HG03280 (cell line): Measurements from ENCODE around the gene MCU.
"Not testable (repeated sequence)": the region's sequence is repeated elsewhere in the genome, so short reads cannot be mapped to it uniquely, and the experiment has no call there.

ENCODE experiments used
- ATAC-seq: cut with Tn5 transposase; IDR thresholded peaks from one replicate; pipeline ENCODE4 v1.9.1; 2021; ENCODE audit warnings: mild to moderate bottlenecking, moderate library complexity; ENCODE audit not compliant: unreplicated experiment

The MCU gene

GRCh38 chr10:72729528-72729927, 37.6 kb downstream of the MCU start:
- peak; percentile 69 for ATAC-seq

DNA sequence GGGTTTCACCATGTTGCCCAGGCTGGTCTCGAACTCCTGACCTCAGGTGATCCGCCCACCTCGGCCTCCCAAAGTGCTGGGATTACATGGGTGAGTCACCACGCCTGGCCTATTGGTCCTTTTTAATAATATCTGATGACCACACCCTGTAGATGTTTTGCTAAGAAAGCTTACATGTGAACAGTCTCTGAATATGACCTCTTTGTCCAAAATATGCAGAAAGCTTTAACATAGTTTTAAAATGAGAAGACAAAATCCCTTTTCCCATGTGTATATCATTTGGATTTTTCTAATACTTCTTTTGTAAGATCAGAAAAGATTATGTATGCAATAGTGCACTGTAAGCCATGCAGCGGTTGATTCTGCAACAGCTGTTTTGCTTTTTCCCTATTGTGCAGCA, 38.5 kb downstream of the MCU start:
- ATAC-seq, result no peak

DNA sequence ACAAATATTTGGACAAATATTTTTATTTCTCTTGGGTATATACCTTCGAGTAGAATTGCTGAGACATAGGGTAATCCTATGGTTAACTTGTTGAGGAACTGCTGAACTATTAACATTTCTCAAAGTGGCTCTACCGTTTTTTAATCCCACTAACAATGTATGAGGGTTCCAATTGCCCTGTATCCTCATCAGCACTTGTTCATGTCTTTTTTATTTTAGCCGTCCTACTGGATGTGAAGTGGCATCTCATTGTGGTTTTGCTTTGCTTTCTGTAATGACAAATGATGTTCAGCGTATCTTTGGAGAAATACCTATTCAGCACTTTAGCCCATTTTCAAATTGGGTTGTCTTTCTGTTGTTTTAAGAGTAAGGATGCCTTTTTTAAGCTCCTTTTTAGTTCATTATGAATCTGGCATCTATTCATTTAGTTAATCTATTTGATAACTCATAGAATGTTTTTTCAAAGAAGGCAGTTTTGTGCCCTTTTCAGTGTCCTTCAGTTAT, 40.0 kb downstream of the MCU start:
- ATAC-seq, result no peak

DNA sequence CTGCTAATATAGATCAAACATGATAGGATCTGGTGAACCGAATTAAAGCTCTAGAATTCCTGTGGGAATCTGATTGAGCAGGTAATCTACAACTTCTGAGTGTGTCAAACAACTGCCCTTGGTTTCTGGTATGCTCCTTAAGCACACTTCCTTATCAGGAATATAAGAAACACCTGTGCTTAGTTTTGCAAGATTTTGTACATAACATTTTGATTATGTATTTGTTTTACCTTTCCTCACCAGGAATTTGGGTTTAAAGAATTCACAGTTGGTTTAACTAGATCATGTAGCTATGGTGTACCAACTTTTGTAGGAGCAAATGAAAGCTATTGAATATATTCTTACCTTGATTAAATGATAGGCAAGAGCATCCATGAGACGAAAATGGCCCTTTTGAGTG, 40.6 kb downstream of the MCU start:
- ATAC-seq, result no peak

DNA sequence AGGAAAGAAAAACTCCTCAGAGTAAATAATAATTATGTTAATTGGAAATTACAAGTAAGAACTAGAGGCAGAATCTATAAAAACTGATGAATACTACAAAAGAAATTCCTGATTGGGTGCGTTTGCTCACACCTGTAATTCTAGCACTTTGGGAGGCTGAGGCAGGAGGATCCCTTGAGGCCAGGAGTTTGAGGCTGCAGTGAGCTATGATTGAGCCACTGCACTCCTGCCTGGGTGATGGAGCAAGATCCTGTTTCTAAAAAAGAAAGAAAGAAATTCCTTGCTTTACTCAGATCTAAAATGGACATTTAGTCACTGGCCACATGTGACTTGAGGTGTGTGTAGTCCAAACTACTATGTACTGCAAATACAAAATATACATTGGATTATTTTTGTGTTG, 42.0 kb downstream of the MCU start:
- no peak for ATAC-seq

- no peak for ATAC-seq
Measured at GRCh38 chr10:72735288-72735936, 43.5 kb downstream of the MCU start.

DNA sequence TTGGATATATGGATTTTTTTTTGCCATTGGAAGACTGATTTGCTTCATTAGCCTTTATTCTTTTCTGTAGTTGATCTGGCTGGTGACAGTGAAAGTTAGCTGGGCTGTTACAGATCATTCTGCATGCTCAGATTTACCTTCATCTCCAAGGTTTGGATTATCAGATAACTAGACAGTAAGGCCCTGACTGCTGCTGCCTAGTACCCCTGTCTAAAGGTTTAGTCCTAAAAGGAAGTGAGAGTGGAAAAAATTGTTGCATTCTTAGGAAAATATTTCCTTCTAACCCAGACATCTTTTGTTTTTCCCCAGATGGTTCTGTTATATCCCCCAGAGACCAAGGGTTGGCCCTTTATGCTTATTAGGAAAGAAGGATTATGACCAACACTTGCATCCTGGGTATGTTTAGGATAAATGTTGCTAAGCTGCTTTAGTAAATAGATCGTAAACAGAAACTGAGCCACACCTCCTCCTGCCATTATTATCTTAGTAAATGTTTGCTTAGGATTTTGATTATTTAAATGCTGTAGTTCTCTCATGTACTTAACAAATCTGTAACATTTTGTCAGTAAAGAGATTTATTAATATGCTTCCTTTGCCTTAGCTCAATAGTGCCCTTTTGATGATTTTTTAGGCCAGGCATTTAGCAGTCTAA, 44.4 kb downstream of the MCU start:
- no peak for ATAC-seq

DNA sequence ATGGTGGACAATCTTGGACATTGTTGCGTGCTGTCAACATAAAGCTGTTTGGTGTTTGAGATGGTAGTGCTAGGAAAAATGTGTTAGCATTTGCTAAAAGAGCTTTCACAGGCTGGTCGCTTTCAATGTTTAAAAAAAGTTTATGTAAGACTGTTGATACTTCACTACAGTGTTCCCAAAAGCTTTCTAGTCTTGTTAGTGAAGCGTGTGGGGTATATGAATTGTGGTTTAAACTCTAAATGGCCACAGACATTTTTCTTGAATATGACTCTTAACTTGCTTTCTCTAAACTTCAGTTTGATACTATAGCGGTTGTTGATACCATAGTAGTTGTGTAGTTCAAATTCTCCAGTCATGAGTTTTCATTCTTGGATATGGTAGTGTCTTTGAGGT, 44.9 kb downstream of the MCU start:
- ATAC-seq, result no peak

DNA sequence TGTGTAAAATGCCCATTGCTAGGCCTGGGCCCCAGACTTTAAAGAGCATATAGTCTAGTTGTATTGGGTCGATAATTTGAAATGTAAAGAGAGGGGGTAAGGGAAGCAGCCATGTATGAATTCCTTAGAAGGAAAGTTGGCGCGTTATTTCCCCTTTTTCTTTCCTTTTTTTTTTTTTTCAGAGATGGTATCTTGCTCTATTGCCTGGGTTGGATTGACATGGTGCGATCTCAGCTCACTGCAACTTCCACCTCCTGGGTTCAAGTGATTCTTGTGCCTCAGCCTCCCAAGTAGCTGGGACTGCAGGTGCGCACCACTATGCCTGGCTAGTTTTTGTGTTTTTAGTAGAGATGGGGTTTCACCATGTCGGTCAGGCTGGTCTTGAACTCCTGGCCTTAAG, 45.4 kb downstream of the MCU start:
- ATAC-seq, result not testable (repeated sequence)

- no peak for ATAC-seq
Measured at GRCh38 chr10:72738486-72738885, 46.5 kb downstream of the MCU start.

DNA sequence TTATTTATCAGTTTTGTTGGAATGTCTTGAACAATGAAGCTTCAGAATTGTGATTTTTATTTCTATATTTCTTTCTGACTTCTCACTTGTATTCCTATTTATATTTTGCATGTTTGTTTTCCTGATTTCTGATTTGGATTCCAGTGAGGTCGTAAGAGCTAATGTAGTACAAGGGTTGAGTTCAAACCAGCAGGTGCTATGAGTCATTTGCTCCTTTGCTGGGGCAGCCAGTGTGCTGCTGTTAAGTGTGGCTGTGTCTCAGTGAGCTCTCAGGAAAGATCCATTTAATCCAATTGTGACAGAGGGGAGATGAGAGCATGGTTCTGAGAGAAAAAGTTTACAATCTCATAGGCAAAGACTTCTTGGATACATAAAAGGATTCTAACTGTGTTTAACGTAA, 48.6 kb downstream of the MCU start:
- no peak for ATAC-seq

- ATAC-seq, result no peak
Measured at GRCh38 chr10:72742092-72742491, 50.1 kb downstream of the MCU start.

GRCh38 chr10:72742797-72743196, 50.9 kb downstream of the MCU start:
- ATAC-seq, result no peak

- no peak for ATAC-seq
Measured at GRCh38 chr10:72744566-72744965, 52.6 kb downstream of the MCU start.

DNA sequence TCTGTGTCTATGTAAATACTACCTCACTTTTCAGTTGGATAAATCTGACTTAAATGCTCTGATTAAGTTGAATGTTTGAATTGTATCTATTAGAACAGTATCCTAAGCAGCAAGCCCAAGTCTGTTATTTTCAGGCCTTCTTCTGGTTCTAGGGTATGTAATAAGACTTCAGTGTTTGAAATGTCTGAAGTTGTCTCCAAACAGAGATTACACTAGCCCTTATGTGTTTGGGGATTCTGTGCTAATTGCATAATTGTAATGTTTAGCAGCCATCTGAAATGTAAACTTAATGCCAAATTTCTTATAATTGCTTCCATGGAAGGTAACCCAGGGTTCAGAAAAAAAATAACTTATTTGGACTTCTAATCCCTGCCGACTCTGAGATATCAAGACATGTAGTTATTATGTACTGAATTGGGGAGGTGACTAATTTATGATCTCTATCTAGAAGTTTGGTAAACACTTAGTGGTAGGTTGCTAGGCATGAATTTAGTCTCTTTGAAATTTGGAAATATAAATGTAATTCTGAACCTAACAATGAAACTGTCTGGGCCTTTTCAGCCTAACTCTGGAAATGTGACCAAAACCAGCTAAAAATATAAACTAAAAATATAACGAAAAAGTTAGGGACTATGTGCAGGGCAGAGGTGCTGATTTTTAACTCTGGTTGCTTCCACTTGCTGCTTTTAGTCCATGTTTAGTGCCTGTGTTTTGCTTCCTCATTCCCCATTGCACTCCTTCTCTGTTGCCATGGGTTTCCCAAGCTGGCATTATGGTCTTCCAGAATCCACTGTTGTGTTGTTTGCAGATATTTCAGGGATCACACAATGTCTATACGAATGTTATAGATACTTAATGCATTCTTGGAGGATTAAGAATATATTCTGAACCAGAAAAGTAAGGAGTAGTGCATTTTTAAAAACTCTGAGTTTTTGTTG, 54.8 kb downstream of the MCU start:
- ATAC-seq, result no peak

DNA sequence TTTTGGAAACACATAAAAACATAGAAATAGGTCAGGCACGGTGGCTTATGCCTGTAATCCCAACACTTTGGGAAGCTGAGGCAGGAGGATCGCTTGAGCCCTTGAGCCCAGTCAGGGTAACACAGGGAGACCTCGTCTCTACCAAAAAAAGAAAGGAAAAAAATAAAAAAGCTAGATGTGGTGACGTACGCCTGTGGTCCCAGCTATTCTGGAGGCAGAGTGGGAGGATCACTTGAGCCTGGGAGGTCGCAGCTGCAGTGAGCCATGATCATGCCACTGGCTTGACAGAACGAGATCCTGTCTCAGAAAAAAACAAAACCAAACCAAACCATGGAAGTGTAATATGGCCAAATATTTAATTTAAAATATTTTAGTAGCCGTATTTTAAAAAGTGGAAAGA, 55.6 kb downstream of the MCU start:
- no peak for ATAC-seq

- no peak for ATAC-seq
Measured at GRCh38 chr10:72753760-72754231, 61.9 kb downstream of the MCU start.

DNA sequence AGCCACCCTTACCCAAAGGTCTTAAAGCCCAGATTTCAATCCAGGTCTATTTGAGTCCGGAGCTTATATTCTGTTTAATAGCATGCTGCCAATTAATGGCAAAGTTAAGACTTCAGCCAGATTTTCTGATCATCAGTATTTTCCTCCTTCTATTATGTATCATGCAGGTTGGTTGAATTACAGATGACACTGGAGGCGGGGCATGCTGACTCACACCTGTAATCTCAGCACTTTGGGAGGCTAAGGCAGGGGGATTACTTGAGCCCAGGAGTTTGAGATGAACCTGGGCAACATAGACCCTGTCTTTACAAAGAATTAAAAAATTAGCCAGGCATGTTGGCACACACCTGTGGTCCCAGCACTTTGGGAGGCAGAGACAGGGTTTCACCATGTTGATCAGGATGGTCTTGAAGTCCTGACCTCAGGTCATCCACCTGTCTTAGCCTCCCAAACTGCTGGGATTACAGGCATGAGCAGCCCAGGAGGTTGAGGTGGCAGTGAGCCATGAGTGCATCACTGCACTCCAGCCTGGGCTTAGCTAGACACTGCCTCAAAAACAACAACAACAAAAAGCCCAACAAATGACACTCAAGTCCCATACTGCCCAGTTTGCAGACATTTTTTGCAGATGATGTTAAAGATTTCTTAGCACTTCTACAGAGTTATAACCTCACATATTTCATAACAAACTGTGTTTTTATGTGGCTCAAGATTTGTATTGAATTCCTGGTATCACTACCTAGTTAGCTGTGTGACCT, 62.5 kb downstream of the MCU start:
- ATAC-seq, result no peak

- ATAC-seq, result no peak
Measured at GRCh38 chr10:72756674-72757385, 64.9 kb downstream of the MCU start.

GRCh38 chr10:72757732-72758131, 65.8 kb downstream of the MCU start:
- no peak for ATAC-seq
